Body of pancreas (tissue), 2 donors: ENCODE data around the gene CTAG1B. TPM values are rescaled to one million over a fixed set of nuclear protein-coding genes. Genes with fewer than 3 reads are reported as not detected.

Experiments
- small RNA-seq: library from RNA; depleted of rRNA; stranded (forward); fragments of <200 nt; gene quantifications from one replicate; pipeline ENCODE3, GENCODE V24; 2016
- total RNA-seq, 2 donors: library from RNA; depleted of rRNA; stranded (reverse); fragments of >200 nt; gene quantifications; one replicate each; pipeline ENCODE4 v1.1.0, GENCODE V29; 2016

The CTAG1B gene
- total RNA-seq, 2 donors from 2014 or later, result not detected

Small RNA genes lying within 50 kb of the gene (small RNA-seq; reads per million reads assigned to genes)
- not detected for gene AC244090.1
- not detected for gene AC244107.2

Other genes with a start within 250 kb of the CTAG1B start
- gene FLNA, start 244.6 kb downstream of the CTAG1B start, total RNA-seq, result 100 to 1,000 TPM; 230 to 308 TPM
- gene EMD, start 240.0 kb downstream of the CTAG1B start, total RNA-seq, result 10 to 100 TPM; 23.6 to 28.3 TPM
- gene RPL10, start 220.9 kb downstream of the CTAG1B start, total RNA-seq, result 1,000 to 10,000 TPM; 1,426 to 2,757 TPM
- gene DNASE1L1, start 210.0 kb downstream of the CTAG1B start, total RNA-seq, result 10 to 100 TPM in 1 of 2 donors, 1 to 10 TPM in 1; 9.6 to 16.1 TPM
- 10 to 100 TPM; 42.0 to 97.6 TPM for gene TAFAZZIN, start 207.7 kb downstream of the CTAG1B start, total RNA-seq
- 10 to 100 TPM; 49.8 to 51.4 TPM for gene ATP6AP1, start 190.6 kb downstream of the CTAG1B start, total RNA-seq
- gene GDI1, start 182.1 kb downstream of the CTAG1B start, total RNA-seq, result 10 to 100 TPM; 68.5 to 83.4 TPM
- gene FAM50A, start 175.1 kb downstream of the CTAG1B start, total RNA-seq, result 10 to 100 TPM; 14.5 to 48.8 TPM
- 10 to 100 TPM in 1 of 2 donors, 1 to 10 TPM in 1; 7.3 to 19.1 TPM for gene PLXNA3, start 161.0 kb downstream of the CTAG1B start, total RNA-seq
- 10 to 100 TPM; 20.2 to 27.4 TPM for gene LAGE3, start 140.0 kb downstream of the CTAG1B start, total RNA-seq
- 10 to 100 TPM; 24.9 to 34.9 TPM for gene UBL4A, start 132.7 kb downstream of the CTAG1B start, total RNA-seq
- 10 to 100 TPM; 18.9 to 24.7 TPM for gene SLC10A3, start 128.7 kb downstream of the CTAG1B start, total RNA-seq
- gene FAM3A, start 103.0 kb downstream of the CTAG1B start, total RNA-seq, result 10 to 100 TPM; 32.3 to 48.3 TPM
- gene G6PD, start 72.4 kb downstream of the CTAG1B start, total RNA-seq, result 10 to 100 TPM in 1 of 2 donors, 1 to 10 TPM in 1; 7.6 to 16.1 TPM
- gene IKBKG, start 71.7 kb downstream of the CTAG1B start, total RNA-seq, result 10 to 100 TPM in 1 of 2 donors, 1 to 10 TPM in 1; 9.9 to 11.9 TPM
- gene CTAG1A, start 34.1 kb downstream of the CTAG1B start, total RNA-seq, result not detected
- not detected for gene CTAG2, start 34.3 kb upstream of the CTAG1B start, total RNA-seq
- gene GAB3, start 131.8 kb upstream of the CTAG1B start, total RNA-seq, result 1 to 10 TPM in 1 of 2 donors, under 1 TPM in 1; 0.66 to 3.4 TPM
- gene DKC1, start 143.6 kb upstream of the CTAG1B start, total RNA-seq, result 10 to 100 TPM; 17.9 to 26.0 TPM
- gene MPP1, start 186.2 kb upstream of the CTAG1B start, total RNA-seq, result 10 to 100 TPM; 24.9 to 31.6 TPM
- not detected for gene SMIM9, start 215.4 kb upstream of the CTAG1B start, total RNA-seq